Measurements from ENCODE around the gene XRCC2. TPM values are rescaled to one million over a fixed set of nuclear protein-coding genes. Genes with fewer than 3 reads are reported as not detected.
A peak's percentile ranks its signal among the peaks of the same experiment; 100 is the strongest.

Gene XRCC2
- total and polyA plus RNA-seq, 7 donors = 0.01 to 0.55 (median 0.16) TPM

GRCh38 chr7:152619027-152619739 is 56.8 kb downstream of the XRCC2 start:
- 92 to 93% (median 93%) methylated on average over 11 of the region's 11 CpGs for WGBS, 3 donors
- no peak overlapping the region for H3K4me3 ChIP-seq
- no peaks in the 10 kb centered on the region for H3K27me3 ChIP-seq (ENCODE audit: insufficient read depth in 3 of 3, low read length in 2 of 3)
- no peak for DNase-seq
- H3K36me3 ChIP-seq (ENCODE audit: insufficient read depth in 1 of 2, low read depth in 1 of 2) = no peaks in the 10 kb centered on the region
- peaks cover 4% of the 10 kb centered on the region for H3K4me1 ChIP-seq
- TF ChIP-seq, protein P1, sequence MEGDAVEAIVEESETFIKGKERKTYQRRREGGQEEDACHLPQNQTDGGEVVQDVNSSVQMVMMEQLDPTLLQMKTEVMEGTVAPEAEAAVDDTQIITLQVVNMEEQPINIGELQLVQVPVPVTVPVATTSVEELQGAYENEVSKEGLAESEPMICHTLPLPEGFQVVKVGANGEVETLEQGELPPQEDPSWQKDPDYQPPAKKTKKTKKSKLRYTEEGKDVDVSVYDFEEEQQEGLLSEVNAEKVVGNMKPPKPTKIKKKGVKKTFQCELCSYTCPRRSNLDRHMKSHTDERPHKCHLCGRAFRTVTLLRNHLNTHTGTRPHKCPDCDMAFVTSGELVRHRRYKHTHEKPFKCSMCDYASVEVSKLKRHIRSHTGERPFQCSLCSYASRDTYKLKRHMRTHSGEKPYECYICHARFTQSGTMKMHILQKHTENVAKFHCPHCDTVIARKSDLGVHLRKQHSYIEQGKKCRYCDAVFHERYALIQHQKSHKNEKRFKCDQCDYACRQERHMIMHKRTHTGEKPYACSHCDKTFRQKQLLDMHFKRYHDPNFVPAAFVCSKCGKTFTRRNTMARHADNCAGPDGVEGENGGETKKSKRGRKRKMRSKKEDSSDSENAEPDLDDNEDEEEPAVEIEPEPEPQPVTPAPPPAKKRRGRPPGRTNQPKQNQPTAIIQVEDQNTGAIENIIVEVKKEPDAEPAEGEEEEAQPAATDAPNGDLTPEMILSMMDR (IDR thresholded peaks at IDR 0.05) = peak; percentile 6
- intact Hi-C loops (cut with DNase I) = no loop called here
- no peak for ATAC-seq
- H3K9me3 ChIP-seq = no peaks in the 10 kb centered on the region
- H3K27ac ChIP-seq = no peak overlapping the region

GRCh38 chr7:152618427-152618826 is 57.5 kb downstream of the XRCC2 start:
- intact Hi-C loops (cut with DNase I) = no loop called here
- Histone ChIP-seq H3K9me3 (no peaks in the 10 kb centered on the region), H3K27ac (no peak overlapping the region), H3K4me1 (peaks cover 4% of the 10 kb centered on the region), H3K27me3 (ENCODE audit: insufficient read depth in 3 of 3, low read length in 2 of 3) (no peaks in the 10 kb centered on the region), H3K4me3 (no peak overlapping the region), H3K36me3 (ENCODE audit: insufficient read depth in 1 of 2, low read depth in 1 of 2) (no peaks in the 10 kb centered on the region)
- ATAC-seq (no peak), DNase-seq (no peak)
- WGBS, 3 donors = 93 to 97% (median 95%) methylated on average over 5 of the region's 5 CpGs
- TF ChIP-seq, protein P1 (IDR thresholded peaks at IDR 0.05) = no peak

DNA sequence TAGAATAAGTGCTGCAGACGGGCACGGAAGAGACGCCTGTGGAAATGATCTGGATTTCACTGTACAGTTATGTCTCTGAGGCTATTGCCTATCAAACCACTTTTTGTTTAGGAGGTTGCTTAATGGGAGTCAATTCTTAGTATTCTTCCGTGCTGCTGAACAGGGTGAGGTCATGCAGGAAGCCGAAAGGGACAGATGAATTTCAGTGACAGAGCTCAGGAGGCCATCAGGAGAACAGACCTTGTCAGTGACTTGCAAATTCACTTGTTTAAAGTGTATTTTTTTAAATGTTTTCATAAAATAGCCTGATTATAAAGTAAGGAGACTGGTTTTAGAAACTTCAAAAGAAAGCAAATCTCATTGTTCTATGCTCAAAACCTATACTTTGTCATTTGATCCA is 58.9 kb downstream of the XRCC2 start:
- intact Hi-C loops (cut with DNase I) = no loop called here
- Histone ChIP-seq H3K36me3 (ENCODE audit: insufficient read depth in 1 of 2, low read depth in 1 of 2) (no peaks in the 10 kb centered on the region), H3K4me3 (no peak overlapping the region), H3K27ac (no peak overlapping the region), H3K4me1 (peaks cover 4% of the 10 kb centered on the region), H3K9me3 (no peaks in the 10 kb centered on the region), H3K27me3 (ENCODE audit: insufficient read depth in 3 of 3, low read length in 2 of 3) (no peaks in the 10 kb centered on the region)
- DNase-seq = no peak
- 63 to 73% (median 69%) methylated on average over 5 of the region's 5 CpGs for WGBS, 3 donors
- no peak for ATAC-seq
- TF ChIP-seq, protein P1 (IDR thresholded peaks at IDR 0.05) = no peak

DNA sequence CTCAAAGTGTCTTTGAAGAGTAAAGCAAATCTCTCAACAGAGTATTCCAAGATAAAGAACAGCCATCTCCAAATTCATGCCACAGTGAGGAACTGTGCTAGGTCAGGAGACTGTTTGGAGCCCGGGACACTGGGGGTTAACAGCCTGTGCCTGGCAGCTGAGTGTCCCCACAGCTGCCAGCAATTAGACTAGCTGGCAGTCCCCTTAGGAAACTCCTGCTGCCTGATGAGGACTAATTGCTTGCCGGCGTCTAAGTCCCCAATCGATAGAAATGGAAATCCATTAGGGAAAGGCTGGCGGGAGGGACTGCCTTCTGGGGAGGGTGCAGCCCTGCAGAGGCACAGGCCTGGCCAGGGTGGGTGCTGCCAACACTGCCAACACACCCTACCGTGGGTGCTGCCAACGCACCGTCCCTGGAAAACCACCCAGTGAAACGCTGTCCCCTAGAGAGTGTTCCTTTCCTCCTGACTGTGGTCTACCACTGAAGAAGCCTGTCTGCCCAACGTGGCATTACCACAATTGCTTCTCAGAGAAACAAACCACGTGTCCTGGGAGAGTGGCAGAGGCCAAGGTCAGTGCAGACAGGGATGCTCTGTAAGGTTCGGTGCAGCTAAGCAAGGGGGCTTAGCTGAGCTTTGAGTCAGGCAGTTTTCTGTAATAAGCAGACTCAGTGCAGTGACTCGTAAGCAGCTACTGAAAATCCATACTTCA is 60.8 kb downstream of the XRCC2 start:
- no peak overlapping the region for H3K27ac ChIP-seq
- no peaks in the 10 kb centered on the region for H3K36me3 ChIP-seq (ENCODE audit: insufficient read depth in 1 of 2, low read depth in 1 of 2)
- H3K27me3 ChIP-seq (ENCODE audit: insufficient read depth in 3 of 3, low read length in 2 of 3) = no peaks in the 10 kb centered on the region
- no peak for DNase-seq
- intact Hi-C loops (cut with DNase I) = no loop called here
- H3K9me3 ChIP-seq = no peaks in the 10 kb centered on the region
- H3K4me3 ChIP-seq = peak overlapping the region; percentile 30
- TF ChIP-seq, protein P1 (IDR thresholded peaks at IDR 0.05) = no peak
- ATAC-seq = peak; percentile 46 to 66 (median 58)
- H3K4me1 ChIP-seq = peaks cover 4% of the 10 kb centered on the region
- WGBS, 3 donors = 11 to 14% (median 14%) methylated on average over 13 of the region's 13 CpGs
